CD4-positive, CD25-positive, alpha-beta regulatory T cell (primary cell): Measurements from ENCODE around the gene GTF2E1. TPM values are rescaled to one million over a fixed set of nuclear protein-coding genes. Genes with fewer than 3 reads are reported as not detected.
"Not testable (repeated sequence)": the region's sequence is repeated elsewhere in the genome, so short reads cannot be mapped to it uniquely, and the experiment has no call there.

Experiments
- ATAC-seq, 2 donors: fragments of 150-1000 bp; cut with Tn5 transposase; one replicate each; pipeline ENCODE4 v1.10.0; 2021; ENCODE audit warnings: low read depth in 2 of 2, moderate number of reproducible peaks in 2 of 2, moderate library complexity in 1 of 2
- DNase-seq, 3 donors: peaks; one replicate each; pipeline versions ENCODE4 v3.0.0 to v3.0.0-alpha.2; 2012 to 2022; ENCODE audit warnings: mixed read lengths in 1 of 3
- H3K27ac ChIP-seq: one replicate; pipeline ENCODE4 v1.7.0; 2013; ENCODE audit warnings: mild to moderate bottlenecking, low read length; ENCODE audit not compliant: insufficient read depth, poor library complexity, severe bottlenecking
- H3K27me3 ChIP-seq: one replicate; pipeline ENCODE4 v1.7.0; 2013; ENCODE audit warnings: low read length; ENCODE audit not compliant: control insufficient read depth, insufficient read depth
- H3K36me3 ChIP-seq: one replicate; pipeline ENCODE4 v1.7.0; 2013; ENCODE audit warnings: mild to moderate bottlenecking, low read length, moderate library complexity; ENCODE audit not compliant: control insufficient read depth, insufficient read depth
- H3K4me1 ChIP-seq: 2 replicates; pipeline ENCODE4 v1.7.0; 2013; ENCODE audit warnings: mild to moderate bottlenecking, low read length; ENCODE audit not compliant: insufficient read depth, control insufficient read depth, poor library complexity, severe bottlenecking
- H3K4me3 ChIP-seq: one replicate; pipeline ENCODE4 v1.7.0; 2013; ENCODE audit warnings: low read depth, mild to moderate bottlenecking, low read length, moderate library complexity
- H3K9me3 ChIP-seq, 2 experiments: 1 replicate in 1 of 2; 2 replicates in 1 of 2; pipeline ENCODE4 v1.7.0; 2013; ENCODE audit warnings: low read length in 2 of 2, mild to moderate bottlenecking in 1 of 2, moderate library complexity in 1 of 2; ENCODE audit not compliant: control insufficient read depth in 2 of 2
- H3K27ac Mint-ChIP-seq, 3 donors: one replicate each; pipeline ENCODE4 v1.8.0; 2020 to 2022; ENCODE audit warnings: mild to moderate bottlenecking in 3 of 3, mixed read lengths in 3 of 3, moderate library complexity in 2 of 3
- H3K27me3 Mint-ChIP-seq: one replicate; pipeline ENCODE4 v1.8.0; 2022; ENCODE audit warnings: mild to moderate bottlenecking, mixed read lengths
- H3K36me3 Mint-ChIP-seq: one replicate; pipeline ENCODE4 v1.8.0; 2020; ENCODE audit warnings: mixed read lengths
- H3K4me1 Mint-ChIP-seq, 4 donors: one replicate each; pipeline ENCODE4 v1.8.0; 2020 to 2022; ENCODE audit warnings: mixed read lengths in 4 of 4, mild to moderate bottlenecking in 1 of 4
- H3K4me3 Mint-ChIP-seq, 4 donors: one replicate each; pipeline ENCODE4 v1.8.0; 2020 to 2022; ENCODE audit warnings: mild to moderate bottlenecking in 4 of 4, mixed read lengths in 4 of 4, moderate library complexity in 3 of 4
- H3K9me3 Mint-ChIP-seq, 7 donors: one replicate each; pipeline ENCODE4 v1.8.0; 2020 to 2022; ENCODE audit warnings: mixed read lengths in 7 of 7, mild to moderate bottlenecking in 3 of 7, moderate library complexity in 2 of 7
- polyA plus RNA-seq, 4 donors: library from polyadenylated mRNA; unstranded; fragments of 300-500 nt; fragmentation: Illumina TruSeq; gene quantifications; one replicate each; pipeline ENCODE4 v1.2.3, GENCODE V29; 2021
- total RNA-seq: library from RNA; stranded (reverse); gene quantifications from one replicate; pipeline ENCODE4 v1.2.3, GENCODE V29; 2022

The GTF2E1 gene
- total and polyA plus RNA-seq, 5 donors from 2014 or later = 14.7 to 23.1 (median 18.7) TPM

GRCh38 chr3:120756061-120756460 lies 13.5 kb downstream of the GTF2E1 start:
- Mint-ChIP-seq H3K4me1 (peaks cover 28 to 69% (median 43%) of the 10 kb centered on the region in 4 donors), H3K36me3 (peaks cover 58% of the 10 kb centered on the region), H3K4me3 (no peak overlapping the region), H3K27me3 (no peaks in the 10 kb centered on the region), H3K9me3 (peaks cover 0 to 10% (median 2%) of the 10 kb centered on the region in 7 donors), H3K27ac (no peak overlapping the region)
- Histone ChIP-seq H3K9me3 (no peaks in the 10 kb centered on the region), H3K36me3 (peaks cover 33% of the 10 kb centered on the region), H3K27me3 (no peaks in the 10 kb centered on the region), H3K4me1 (no peaks in the 10 kb centered on the region), H3K4me3 (no peak overlapping the region), H3K27ac (no peak overlapping the region)
- no peak for ATAC-seq
- no peak for DNase-seq

GRCh38 chr3:120758551-120758950 lies 16.0 kb downstream of the GTF2E1 start:
- not testable (repeated sequence) for H3K27ac ChIP-seq, ATAC-seq

GRCh38 chr3:120762615-120763014 lies 20.1 kb downstream of the GTF2E1 start:
- no peak for DNase-seq
- peak overlapping the region in 1 of 3 donors; percentile 59 for H3K27ac Mint-ChIP-seq
- no peaks in the 10 kb centered on the region for H3K9me3 Mint-ChIP-seq
- Histone ChIP-seq H3K4me1 (no peaks in the 10 kb centered on the region), H3K9me3 (no peaks in the 10 kb centered on the region), H3K27ac (no peak overlapping the region), H3K27me3 (no peaks in the 10 kb centered on the region), H3K36me3 (peaks cover 2% of the 10 kb centered on the region), H3K4me3 (no peak overlapping the region)
- no peak overlapping the region for H3K4me3 Mint-ChIP-seq
- H3K27me3 Mint-ChIP-seq = no peaks in the 10 kb centered on the region
- peaks cover 45 to 74% (median 67%) of the 10 kb centered on the region in 4 donors for H3K4me1 Mint-ChIP-seq
- peaks cover 31% of the 10 kb centered on the region for H3K36me3 Mint-ChIP-seq
- ATAC-seq = no peak

More at GRCh38 chr3:120758551-120758950, 16.0 kb downstream of the GTF2E1 start:
- peaks cover 46% of the 10 kb centered on the region for H3K36me3 Mint-ChIP-seq
- not testable (repeated sequence) for H3K9me3 Mint-ChIP-seq, H3K27me3 ChIP-seq, H3K27ac Mint-ChIP-seq, DNase-seq, H3K4me3 Mint-ChIP-seq, H3K27me3 Mint-ChIP-seq, H3K9me3 ChIP-seq, H3K4me3 ChIP-seq, H3K4me1 ChIP-seq
- H3K4me1 Mint-ChIP-seq = peaks cover 29 to 73% (median 49%) of the 10 kb centered on the region in 4 donors
- peaks cover 13% of the 10 kb centered on the region for H3K36me3 ChIP-seq

GRCh38 chr3:120763601-120764000 lies 21.1 kb downstream of the GTF2E1 start:
- Mint-ChIP-seq H3K9me3 (no peaks in the 10 kb centered on the region), H3K27ac (no peak overlapping the region)

GRCh38 chr3:120764206-120764605 lies 21.7 kb downstream of the GTF2E1 start:
- H3K9me3 Mint-ChIP-seq = no peaks in the 10 kb centered on the region
- H3K36me3 Mint-ChIP-seq = peaks cover 23% of the 10 kb centered on the region
- no peaks in the 10 kb centered on the region for H3K27me3 Mint-ChIP-seq
- no peak overlapping the region for H3K27ac Mint-ChIP-seq
- Histone ChIP-seq H3K36me3 (no peaks in the 10 kb centered on the region), H3K27ac (no peak overlapping the region), H3K4me3 (no peak overlapping the region), H3K9me3 (no peaks in the 10 kb centered on the region), H3K27me3 (no peaks in the 10 kb centered on the region), H3K4me1 (no peaks in the 10 kb centered on the region)
- ATAC-seq (no peak), DNase-seq (no peak)
- peaks cover 45 to 79% (median 72%) of the 10 kb centered on the region in 4 donors for H3K4me1 Mint-ChIP-seq
- H3K4me3 Mint-ChIP-seq = peak overlapping the region in 1 of 4 donors; percentile 14

More at GRCh38 chr3:120763601-120764000, 21.1 kb downstream of the GTF2E1 start:
- no peak for ATAC-seq
- Mint-ChIP-seq H3K36me3 (peaks cover 27% of the 10 kb centered on the region), H3K27me3 (no peaks in the 10 kb centered on the region), H3K4me3 (no peak overlapping the region), H3K4me1 (peaks cover 50 to 80% (median 69%) of the 10 kb centered on the region in 4 donors)
- no peak for DNase-seq
- H3K27ac ChIP-seq = no peak overlapping the region
- no peaks in the 10 kb centered on the region for H3K9me3 ChIP-seq
- H3K4me1 ChIP-seq = no peaks in the 10 kb centered on the region
- H3K36me3 ChIP-seq = no peaks in the 10 kb centered on the region
- H3K27me3 ChIP-seq = no peaks in the 10 kb centered on the region
- no peak overlapping the region for H3K4me3 ChIP-seq

- Mint-ChIP-seq H3K27ac (no peak overlapping the region), H3K4me1 (peaks cover 45 to 67% (median 63%) of the 10 kb centered on the region in 4 donors), H3K36me3 (peaks cover 15% of the 10 kb centered on the region), H3K4me3 (no peak overlapping the region), H3K9me3 (no peaks in the 10 kb centered on the region), H3K27me3 (no peaks in the 10 kb centered on the region)
- H3K4me3 ChIP-seq = no peak overlapping the region
- no peak for ATAC-seq
- DNase-seq = no peak
- no peak overlapping the region for H3K27ac ChIP-seq
- H3K36me3 ChIP-seq = peaks cover 6% of the 10 kb centered on the region
- no peaks in the 10 kb centered on the region for H3K9me3 ChIP-seq
- no peaks in the 10 kb centered on the region for H3K27me3 ChIP-seq
- H3K4me1 ChIP-seq = no peaks in the 10 kb centered on the region
Measured at GRCh38 chr3:120765830-120766493, 23.4 kb downstream of the GTF2E1 start.

- no peak overlapping the region for H3K4me3 Mint-ChIP-seq
- ATAC-seq (no peak), DNase-seq (no peak)
- no peak overlapping the region for H3K27ac Mint-ChIP-seq
- Histone ChIP-seq H3K4me1 (no peaks in the 10 kb centered on the region), H3K4me3 (no peak overlapping the region), H3K27me3 (no peaks in the 10 kb centered on the region), H3K36me3 (peaks cover 7% of the 10 kb centered on the region), H3K27ac (no peak overlapping the region), H3K9me3 (no peaks in the 10 kb centered on the region)
- H3K9me3 Mint-ChIP-seq = no peaks in the 10 kb centered on the region
- H3K36me3 Mint-ChIP-seq = peaks cover 8% of the 10 kb centered on the region
- H3K27me3 Mint-ChIP-seq = no peaks in the 10 kb centered on the region
- H3K4me1 Mint-ChIP-seq = peaks cover 42 to 61% (median 58%) of the 10 kb centered on the region in 4 donors
Measured at GRCh38 chr3:120766576-120766975, 24.0 kb downstream of the GTF2E1 start.

- Mint-ChIP-seq H3K4me3 (no peak overlapping the region), H3K9me3 (no peaks in the 10 kb centered on the region)
- ATAC-seq = no peak
Measured at GRCh38 chr3:120767106-120767505, 24.6 kb downstream of the GTF2E1 start.

More at GRCh38 chr3:120767106-120767505, 24.6 kb downstream of the GTF2E1 start:
- H3K36me3 ChIP-seq = peaks cover 9% of the 10 kb centered on the region
- no peak for DNase-seq
- H3K36me3 Mint-ChIP-seq = peaks cover 8% of the 10 kb centered on the region
- H3K27ac ChIP-seq = no peak overlapping the region
- H3K27me3 ChIP-seq = no peaks in the 10 kb centered on the region
- no peaks in the 10 kb centered on the region for H3K9me3 ChIP-seq
- peak overlapping the region in 2 of 3 donors; percentile 13 to 21 for H3K27ac Mint-ChIP-seq
- no peaks in the 10 kb centered on the region for H3K4me1 ChIP-seq
- no peak overlapping the region for H3K4me3 ChIP-seq
- H3K4me1 Mint-ChIP-seq = peaks cover 40 to 62% (median 58%) of the 10 kb centered on the region in 4 donors
- no peaks in the 10 kb centered on the region for H3K27me3 Mint-ChIP-seq
